ENCODE results near the gene TDRD12. TPM values are rescaled to one million over a fixed set of nuclear protein-coding genes. Genes with fewer than 3 reads are reported as not detected.

TDRD12 gene
- 0.15 and 0.17 TPM in 2 replicates for total RNA-seq

GRCh38 chr19:32719611-32720059 lies at the start of gene TDRD12:
Gene TDRD12 (plus strand): TSS chr19:32719767. CDS start chr19:32720073, 306 bp downstream.

GRCh38 chr19:32674931-32675719 lies 44.4 kb upstream of the TDRD12 start, which contains the start of gene ANKRD27:
Gene ANKRD27 (minus strand): TSS chr19:32675180. CDS start chr19:32659015, 16,165 bp downstream.

GRCh38 chr19:32675720-32676185 lies 43.8 kb upstream of the TDRD12 start, which contains the start of gene RGS9BP:
Gene RGS9BP (plus strand): TSS chr19:32675848. CDS start chr19:32676264, 416 bp downstream.

GRCh38 chr19:32691291-32691951 lies 28.1 kb upstream of the TDRD12 start, which contains the start of gene NUDT19:
Gene NUDT19 (plus strand): TSS chr19:32691821. CDS start chr19:32691961, 140 bp downstream.

GRCh38 chr19:32869369-32869965 lies 149.9 kb downstream of the TDRD12 start, which contains the start of gene SLC7A9:
Gene SLC7A9 (minus strand): TSS chr19:32869767. CDS start chr19:32868534, 1,233 bp downstream.

Other genes with a start within 250 kb of the TDRD12 start
- gene PDCD5, start 138.6 kb upstream of the TDRD12 start, total RNA-seq: 262 and 303 TPM in 2 replicates
- 17.1 and 19.7 TPM in 2 replicates for gene ANKRD27, start 44.6 kb upstream of the TDRD12 start, total RNA-seq
- gene RGS9BP, start 43.9 kb upstream of the TDRD12 start, total RNA-seq: 0.15 and 0.17 TPM in 2 replicates
- 6.2 and 7.6 TPM in 2 replicates for gene NUDT19, start 27.9 kb upstream of the TDRD12 start, total RNA-seq
- gene SLC7A9, start 150.0 kb downstream of the TDRD12 start, total RNA-seq: 0.17 TPM in 1 of 2 replicates, not detected in the other

All from bronchus fibroblast of lung (primary cell).